Natural killer cell (primary cell): Measurements from ENCODE around the gene MOV10L1. TPM values are rescaled to one million over a fixed set of nuclear protein-coding genes. Genes with fewer than 3 reads are reported as not detected.

Experiments
- ATAC-seq, 3 donors: fragments of 150-1000 bp in 2 of 3; fragments of 200-7000 bp in 1 of 3; cut with Tn5 transposase; 1 replicate in 1 of 3; 2 replicates in 2 of 3; pipeline ENCODE4 v1.10.0; 2021; ENCODE audit warnings: mild to moderate bottlenecking in 2 of 3, moderate library complexity in 2 of 3
- DNase-seq, 2 donors: peaks; one replicate each; pipeline versions ENCODE4 v3.0.0 to v3.0.0-alpha.2; 2013 to 2021; ENCODE audit warnings: mixed read lengths in 1 of 2
- H3K27ac ChIP-seq: one replicate; pipeline ENCODE4 v1.5.1; 2013; ENCODE audit warnings: mild to moderate bottlenecking, low read length
- H3K27me3 ChIP-seq: one replicate; pipeline ENCODE4 v1.6.1; 2013; ENCODE audit warnings: low read length; ENCODE audit not compliant: control insufficient read depth, insufficient read depth
- H3K36me3 ChIP-seq: one replicate; pipeline ENCODE4 v1.6.1; 2013; ENCODE audit warnings: low read length; ENCODE audit not compliant: control insufficient read depth, insufficient read depth
- H3K4me1 ChIP-seq: one replicate; pipeline ENCODE4 v1.6.1; 2013; ENCODE audit warnings: low read length; ENCODE audit not compliant: control insufficient read depth, insufficient read depth
- H3K4me3 ChIP-seq: one replicate; pipeline ENCODE4 v1.5.1; 2013; ENCODE audit warnings: low read length
- H3K9me3 ChIP-seq: one replicate; pipeline ENCODE4 v1.6.1; 2013; ENCODE audit warnings: low read length; ENCODE audit not compliant: control insufficient read depth, insufficient read depth
- H3K27ac Mint-ChIP-seq, 2 donors: one replicate each; pipeline ENCODE4 v1.8.0; 2022; ENCODE audit warnings: mild to moderate bottlenecking in 2 of 2, mixed read lengths in 2 of 2, moderate library complexity in 1 of 2
- H3K27me3 Mint-ChIP-seq, 2 donors: one replicate each; pipeline ENCODE4 v1.8.0; 2022; ENCODE audit warnings: low read depth in 2 of 2, mixed read lengths in 2 of 2
- H3K36me3 Mint-ChIP-seq: one replicate; pipeline ENCODE4 v1.8.0; 2022; ENCODE audit warnings: mixed read lengths
- H3K4me1 Mint-ChIP-seq, 2 donors: one replicate each; pipeline ENCODE4 v1.8.0; 2022; ENCODE audit warnings: mixed read lengths in 2 of 2
- H3K4me3 Mint-ChIP-seq: one replicate; pipeline ENCODE4 v1.8.0; 2022; ENCODE audit warnings: mild to moderate bottlenecking, moderate library complexity, mixed read lengths
- H3K9me3 Mint-ChIP-seq, 2 donors: one replicate each; pipeline ENCODE4 v1.8.0; 2022; ENCODE audit warnings: mixed read lengths in 2 of 2
- WGBS: methylation state at CpG from one replicate; pipeline ENCODE4 v1.1.7; 2013; ENCODE audit warnings: missing lambda C conversion rate; ENCODE audit not compliant: insufficient coverage; 5-methylcytosine and 5-hydroxymethylcytosine counted together
- intact Hi-C: fragments of 100-400 bp; cut with micrococcal nuclease; formaldehyde crosslinking; loops from one replicate; pipeline ENCODE4 v1.14.2; 2022
- total RNA-seq, 4 donors: library from RNA; stranded (reverse); fragments of 120-200 nt in 1 of 4; gene quantifications; one replicate each; pipeline versions ENCODE4 v1.2.3 to v1.2.4, GENCODE V29; 2013 to 2022
- TF ChIP-seq, protein P1 (sequence below): fragments of 200-600 bp; IDR thresholded peaks from one replicate; pipeline ENCODE4 v1.8.0; 2022; ENCODE audit warnings: antibody characterized with exemption

The MOV10L1 gene
- total RNA-seq: 1 to 10 TPM in 2 of 3 donors, not detected in 1; 1.0 to 1.7 TPM
- total RNA-seq (2013): 0.20 TPM

DNA sequence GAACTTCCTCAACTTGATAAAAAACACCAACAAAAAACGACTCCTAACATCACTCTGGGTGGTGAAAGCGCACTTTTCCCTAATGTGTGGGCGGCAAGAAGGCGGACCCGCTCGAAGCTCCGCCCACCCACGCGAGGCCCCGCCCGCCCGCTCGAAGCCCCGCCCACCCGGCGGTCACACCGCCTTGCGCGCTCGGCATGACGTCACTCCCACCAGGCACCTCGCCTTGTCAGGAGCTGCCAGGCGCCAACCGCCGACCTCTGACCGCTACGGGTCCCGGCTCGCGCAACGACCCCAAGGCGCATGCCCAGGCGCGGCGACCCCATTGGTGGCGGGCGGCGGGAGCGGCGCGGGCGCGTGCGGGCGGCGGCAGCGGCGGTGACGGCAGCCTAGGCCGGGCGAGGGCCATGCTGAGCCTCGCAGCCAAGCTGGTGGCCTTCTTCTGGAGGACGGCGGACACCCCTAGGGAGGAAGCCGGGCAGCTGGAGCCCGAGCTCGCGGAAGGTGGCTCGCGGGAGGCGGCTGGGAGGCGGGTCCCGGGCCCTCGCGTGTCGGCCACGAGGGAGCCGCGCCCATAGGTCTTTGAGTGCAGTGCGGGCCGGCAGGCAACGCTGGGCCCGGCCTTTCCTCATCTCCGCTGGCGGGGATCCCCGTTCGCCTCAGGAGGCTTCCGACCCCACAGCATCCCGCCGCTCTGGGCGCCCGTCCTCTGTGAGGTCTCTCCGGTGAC lies at the start of gene MOV10L1:
Gene MOV10L1, plus strand, starts transcription at position 325 of the 730 bp plus-strand sequence. Its CDS starts 83 bp downstream, at position 408.
- Histone ChIP-seq H3K27me3 (no peaks in the 10 kb centered on the region), H3K4me3 (no peak within 1 kb of the TSS), H3K9me3 (peaks cover 6% of the 10 kb centered on the region), H3K36me3 (no peaks in the 10 kb centered on the region), H3K4me1 (no peaks in the 10 kb centered on the region), H3K27ac (no peak within 1 kb of the TSS)
- H3K9me3 Mint-ChIP-seq: peaks cover 0 to 3% of the 10 kb centered on the region in 2 donors
- peak within 1 kb of the TSS; percentile 35 for H3K4me3 Mint-ChIP-seq
- peaks cover 0 to 10% of the 10 kb centered on the region in 2 donors for H3K4me1 Mint-ChIP-seq
- DNase-seq: peak; percentile 22 to 66
- intact Hi-C loops: no loop called here
- 69% methylated on average over 83 of the region's 83 CpGs for WGBS
- no peaks in the 10 kb centered on the region for H3K27me3 Mint-ChIP-seq
- peak in 2 of 3 donors; percentile 49 for ATAC-seq
- H3K36me3 Mint-ChIP-seq: no peaks in the 10 kb centered on the region
- H3K27ac Mint-ChIP-seq: peak within 1 kb of the TSS; percentile 53
- TF ChIP-seq, protein P1, sequence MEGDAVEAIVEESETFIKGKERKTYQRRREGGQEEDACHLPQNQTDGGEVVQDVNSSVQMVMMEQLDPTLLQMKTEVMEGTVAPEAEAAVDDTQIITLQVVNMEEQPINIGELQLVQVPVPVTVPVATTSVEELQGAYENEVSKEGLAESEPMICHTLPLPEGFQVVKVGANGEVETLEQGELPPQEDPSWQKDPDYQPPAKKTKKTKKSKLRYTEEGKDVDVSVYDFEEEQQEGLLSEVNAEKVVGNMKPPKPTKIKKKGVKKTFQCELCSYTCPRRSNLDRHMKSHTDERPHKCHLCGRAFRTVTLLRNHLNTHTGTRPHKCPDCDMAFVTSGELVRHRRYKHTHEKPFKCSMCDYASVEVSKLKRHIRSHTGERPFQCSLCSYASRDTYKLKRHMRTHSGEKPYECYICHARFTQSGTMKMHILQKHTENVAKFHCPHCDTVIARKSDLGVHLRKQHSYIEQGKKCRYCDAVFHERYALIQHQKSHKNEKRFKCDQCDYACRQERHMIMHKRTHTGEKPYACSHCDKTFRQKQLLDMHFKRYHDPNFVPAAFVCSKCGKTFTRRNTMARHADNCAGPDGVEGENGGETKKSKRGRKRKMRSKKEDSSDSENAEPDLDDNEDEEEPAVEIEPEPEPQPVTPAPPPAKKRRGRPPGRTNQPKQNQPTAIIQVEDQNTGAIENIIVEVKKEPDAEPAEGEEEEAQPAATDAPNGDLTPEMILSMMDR: no peak

DNA sequence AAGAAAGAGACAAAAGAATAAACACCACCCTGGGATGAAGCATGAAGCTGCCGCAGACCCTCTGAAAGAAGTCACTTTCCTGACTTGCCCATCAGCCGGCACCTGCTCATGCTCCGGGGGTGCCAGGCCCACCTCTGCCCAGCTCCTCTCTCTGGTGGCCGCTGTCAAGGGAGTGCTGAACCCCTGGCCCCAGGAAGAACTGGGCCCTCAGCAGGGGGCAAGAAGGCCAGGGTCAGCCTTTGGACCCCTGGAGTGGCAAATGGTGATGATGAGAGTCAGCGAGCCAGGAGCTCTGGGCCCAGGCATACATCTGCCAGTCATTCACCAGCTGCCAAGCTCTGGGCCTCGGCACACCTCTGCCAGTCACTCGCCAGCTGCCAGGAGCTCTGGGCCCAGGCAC lies 49.1 kb upstream of the MOV10L1 start:
- DNase-seq (no peak), ATAC-seq (no peak)
- peaks cover 0 to 3% of the 10 kb centered on the region in 2 donors for H3K9me3 Mint-ChIP-seq
- H3K36me3 Mint-ChIP-seq: peaks cover 7% of the 10 kb centered on the region
- Histone ChIP-seq H3K27ac (no peak overlapping the region), H3K27me3 (peaks cover under 1% of the 10 kb centered on the region), H3K9me3 (peaks cover 4% of the 10 kb centered on the region), H3K4me1 (peaks cover 21% of the 10 kb centered on the region), H3K36me3 (no peaks in the 10 kb centered on the region), H3K4me3 (no peak overlapping the region)
- intact Hi-C loops: no loop called here
- peaks cover 16 to 21% of the 10 kb centered on the region in 2 donors for H3K27me3 Mint-ChIP-seq
- WGBS: 94% methylated on average over 7 of the region's 7 CpGs
- TF ChIP-seq, protein P1: no peak
- H3K27ac Mint-ChIP-seq: no peak overlapping the region
- H3K4me3 Mint-ChIP-seq: no peak overlapping the region
- peaks cover 8 to 9% of the 10 kb centered on the region in 2 donors for H3K4me1 Mint-ChIP-seq

DNA sequence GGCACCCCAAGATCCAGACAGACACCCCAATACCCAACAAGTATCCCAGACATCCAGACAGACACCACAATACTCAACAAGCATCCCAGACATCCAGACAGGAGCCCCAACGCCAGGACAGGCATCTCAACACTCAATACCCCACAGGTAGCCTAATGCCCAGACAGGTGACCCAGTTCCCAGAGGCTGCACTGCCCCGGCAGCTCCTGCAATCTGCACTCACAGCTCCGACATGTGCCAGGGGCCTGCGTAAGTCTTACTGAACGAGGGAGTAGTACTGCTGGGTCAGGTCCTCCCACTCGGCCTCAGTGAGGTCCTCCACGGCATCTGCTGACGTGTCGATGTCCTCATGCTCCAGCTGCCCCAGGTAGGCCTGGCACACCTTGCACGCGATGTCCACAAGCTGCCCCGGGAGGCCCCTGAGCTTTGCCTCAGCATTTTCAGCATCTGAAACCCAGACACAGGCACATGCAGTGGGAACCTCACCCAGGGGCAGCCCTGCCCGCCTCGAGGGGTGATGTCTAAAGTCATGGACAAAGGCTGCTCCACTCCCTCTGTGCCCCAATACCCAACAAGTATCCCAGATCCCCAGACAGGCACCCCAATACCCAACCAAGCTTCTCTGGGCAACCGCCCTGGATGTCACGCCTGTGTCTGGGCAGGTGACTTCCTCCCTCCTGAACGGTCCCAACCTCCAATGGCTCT lies 48.3 kb upstream of the MOV10L1 start:
- ATAC-seq (no peak), DNase-seq (no peak)
- H3K9me3 Mint-ChIP-seq: peaks cover 0 to 3% of the 10 kb centered on the region in 2 donors
- Histone ChIP-seq H3K36me3 (no peaks in the 10 kb centered on the region), H3K4me3 (no peak overlapping the region), H3K27ac (no peak overlapping the region), H3K27me3 (no peaks in the 10 kb centered on the region), H3K4me1 (peaks cover 23% of the 10 kb centered on the region), H3K9me3 (peaks cover 4% of the 10 kb centered on the region)
- no peak overlapping the region for H3K27ac Mint-ChIP-seq
- H3K4me3 Mint-ChIP-seq: no peak overlapping the region
- peaks cover 16 to 21% of the 10 kb centered on the region in 2 donors for H3K27me3 Mint-ChIP-seq
- peaks cover 7% of the 10 kb centered on the region for H3K36me3 Mint-ChIP-seq
- TF ChIP-seq, protein P1: no peak
- WGBS: 79% methylated on average over 17 of the region's 17 CpGs
- peaks cover 8 to 9% of the 10 kb centered on the region in 2 donors for H3K4me1 Mint-ChIP-seq
- intact Hi-C loops: no loop called here
